ENCODE measurements around the gene RASAL2.
A peak's percentile ranks its signal among the peaks of the same experiment; 100 is the strongest.

Gene RASAL2

DNA sequence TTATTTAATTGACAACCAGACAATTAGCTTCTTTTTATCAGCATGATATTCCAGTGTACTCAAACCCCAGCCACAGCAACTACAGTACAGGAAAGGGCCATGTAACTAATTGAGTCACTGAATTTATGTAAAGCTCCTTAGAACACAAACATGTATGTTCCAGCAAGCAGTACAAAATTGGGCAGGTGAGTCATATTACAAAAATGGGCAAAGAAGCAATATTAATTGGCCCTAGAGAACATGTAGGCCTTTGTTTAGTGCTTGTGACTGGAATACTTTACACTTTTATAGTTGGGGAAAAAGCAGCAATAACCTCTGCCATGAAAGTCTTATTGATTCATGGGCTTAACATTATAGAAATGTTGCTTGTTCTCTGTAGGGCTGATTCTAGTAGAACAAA lies 371.1 kb downstream of the RASAL2 start:
- H3K27me3 ChIP-seq (ENCODE audit: low read depth, low read length), result no peaks in the 10 kb centered on the region

DNA sequence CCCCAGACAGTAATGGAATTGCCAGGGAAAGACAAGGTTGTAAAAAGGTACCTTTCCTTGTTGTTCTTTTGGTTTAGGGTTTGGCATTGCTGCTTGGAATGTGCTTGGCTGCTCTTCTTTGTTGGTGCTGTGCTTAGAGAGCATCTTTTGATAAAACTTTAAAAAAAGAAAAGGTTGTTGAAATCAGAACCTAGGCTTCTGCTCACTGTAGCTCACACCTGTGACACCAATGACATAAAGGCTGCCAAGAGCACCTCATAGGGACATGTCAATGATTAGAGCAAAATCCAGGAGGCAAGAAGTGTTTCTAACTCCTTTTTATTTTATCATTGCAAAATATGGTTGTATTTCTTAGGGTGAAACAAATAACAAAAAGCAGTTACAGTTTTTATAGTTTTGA lies 373.9 kb downstream of the RASAL2 start:
- Histone ChIP-seq H3K27ac (ENCODE audit: low read length) (no peak overlapping the region), H4K20me1 (ENCODE audit: insufficient read depth, low read length) (no peaks in the 10 kb centered on the region), H3K4me3 (ENCODE audit: low read length) (no peak overlapping the region), H3K36me3 (replicated peaks; ENCODE audit: low read depth, low read length) (peaks cover 5% of the 10 kb centered on the region), H3K9me3 (ENCODE audit: insufficient read depth, low read length) (no peaks in the 10 kb centered on the region), H3K4me2 (ENCODE audit: low read length) (no peak overlapping the region), H3K79me2 (ENCODE audit: low read length) (no peaks in the 10 kb centered on the region), H3K9ac (ENCODE audit: low read length) (no peak overlapping the region), H3K27me3 (ENCODE audit: low read depth, low read length) (no peaks in the 10 kb centered on the region), H2AFZ (ENCODE audit: low read depth, low read length) (no peak overlapping the region), H3K4me1 (ENCODE audit: low read length) (peaks cover 54% of the 10 kb centered on the region)
- TF ChIP-seq, protein P1, sequence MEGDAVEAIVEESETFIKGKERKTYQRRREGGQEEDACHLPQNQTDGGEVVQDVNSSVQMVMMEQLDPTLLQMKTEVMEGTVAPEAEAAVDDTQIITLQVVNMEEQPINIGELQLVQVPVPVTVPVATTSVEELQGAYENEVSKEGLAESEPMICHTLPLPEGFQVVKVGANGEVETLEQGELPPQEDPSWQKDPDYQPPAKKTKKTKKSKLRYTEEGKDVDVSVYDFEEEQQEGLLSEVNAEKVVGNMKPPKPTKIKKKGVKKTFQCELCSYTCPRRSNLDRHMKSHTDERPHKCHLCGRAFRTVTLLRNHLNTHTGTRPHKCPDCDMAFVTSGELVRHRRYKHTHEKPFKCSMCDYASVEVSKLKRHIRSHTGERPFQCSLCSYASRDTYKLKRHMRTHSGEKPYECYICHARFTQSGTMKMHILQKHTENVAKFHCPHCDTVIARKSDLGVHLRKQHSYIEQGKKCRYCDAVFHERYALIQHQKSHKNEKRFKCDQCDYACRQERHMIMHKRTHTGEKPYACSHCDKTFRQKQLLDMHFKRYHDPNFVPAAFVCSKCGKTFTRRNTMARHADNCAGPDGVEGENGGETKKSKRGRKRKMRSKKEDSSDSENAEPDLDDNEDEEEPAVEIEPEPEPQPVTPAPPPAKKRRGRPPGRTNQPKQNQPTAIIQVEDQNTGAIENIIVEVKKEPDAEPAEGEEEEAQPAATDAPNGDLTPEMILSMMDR (IDR thresholded peaks at IDR 0.05; ENCODE audit: low read depth, low read length), result no peak
- TF ChIP-seq EZH2phosphoT487 (IDR thresholded peaks at IDR 0.05; ENCODE audit: low read depth), result no peak

More for the DNA sequence above, 371.1 kb downstream of the RASAL2 start:
- no peak overlapping the region for H3K9ac ChIP-seq (ENCODE audit: low read length)
- peaks cover 5% of the 10 kb centered on the region for H3K36me3 ChIP-seq (replicated peaks; ENCODE audit: low read depth, low read length)
- H2AFZ ChIP-seq (ENCODE audit: low read depth, low read length), result no peak overlapping the region
- no peak overlapping the region for H3K4me2 ChIP-seq (ENCODE audit: low read length)
- H3K4me3 ChIP-seq (ENCODE audit: low read length), result no peak overlapping the region
- no peaks in the 10 kb centered on the region for H3K9me3 ChIP-seq (ENCODE audit: insufficient read depth, low read length)
- peaks cover 30% of the 10 kb centered on the region for H3K4me1 ChIP-seq (ENCODE audit: low read length)
- H3K27ac ChIP-seq (ENCODE audit: low read length), result no peak overlapping the region
- H3K79me2 ChIP-seq (ENCODE audit: low read length), result no peaks in the 10 kb centered on the region
- no peaks in the 10 kb centered on the region for H4K20me1 ChIP-seq (ENCODE audit: insufficient read depth, low read length)
- TF ChIP-seq, protein P1 (IDR thresholded peaks at IDR 0.05; ENCODE audit: low read depth, low read length), result no peak
- no peak for TF ChIP-seq EZH2phosphoT487 (IDR thresholded peaks at IDR 0.05; ENCODE audit: low read depth)

DNA sequence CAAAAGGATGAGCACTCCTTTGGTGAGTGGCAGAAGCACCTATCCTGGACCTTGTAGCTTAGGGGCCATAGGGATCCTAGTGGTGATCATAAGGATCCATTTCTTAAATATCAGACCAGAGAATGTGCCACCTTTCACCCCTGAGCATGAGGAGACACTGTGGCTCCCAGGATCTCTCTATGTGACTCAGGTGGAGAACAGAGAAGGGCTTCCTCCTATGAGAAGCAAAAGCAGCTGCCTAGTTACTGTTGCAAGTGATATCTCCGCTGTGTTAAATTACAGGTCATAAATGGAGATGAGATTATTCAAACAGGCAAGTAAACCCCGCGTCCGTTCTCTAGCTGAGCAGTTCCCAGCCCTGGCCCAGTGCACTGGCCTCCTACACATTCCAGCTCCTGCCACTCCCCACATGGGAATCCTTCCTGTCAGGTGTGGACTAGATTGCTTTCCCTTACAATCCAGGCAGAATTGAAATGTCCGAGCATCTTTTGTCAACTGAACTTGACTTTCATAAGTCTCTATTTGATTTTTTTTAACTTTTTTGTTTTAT lies 376.6 kb downstream of the RASAL2 start:
- Histone ChIP-seq H3K4me3 (ENCODE audit: low read length) (no peak overlapping the region), H3K79me2 (ENCODE audit: low read length) (no peaks in the 10 kb centered on the region), H4K20me1 (ENCODE audit: insufficient read depth, low read length) (no peaks in the 10 kb centered on the region), H3K36me3 (replicated peaks; ENCODE audit: low read depth, low read length) (peaks cover 5% of the 10 kb centered on the region), H3K9ac (ENCODE audit: low read length) (no peak overlapping the region), H2AFZ (ENCODE audit: low read depth, low read length) (no peak overlapping the region), H3K9me3 (ENCODE audit: insufficient read depth, low read length) (no peaks in the 10 kb centered on the region), H3K4me1 (ENCODE audit: low read length) (peaks cover 33% of the 10 kb centered on the region), H3K27me3 (ENCODE audit: low read depth, low read length) (no peaks in the 10 kb centered on the region), H3K4me2 (ENCODE audit: low read length) (peak overlapping the region; percentile 18; the same call in 1 of the 2 replicates), H3K27ac (ENCODE audit: low read length) (no peak overlapping the region)
- TF ChIP-seq, protein P1 (IDR thresholded peaks at IDR 0.05; ENCODE audit: low read depth, low read length), result no peak
- no peak for TF ChIP-seq EZH2phosphoT487 (IDR thresholded peaks at IDR 0.05; ENCODE audit: low read depth)

DNA sequence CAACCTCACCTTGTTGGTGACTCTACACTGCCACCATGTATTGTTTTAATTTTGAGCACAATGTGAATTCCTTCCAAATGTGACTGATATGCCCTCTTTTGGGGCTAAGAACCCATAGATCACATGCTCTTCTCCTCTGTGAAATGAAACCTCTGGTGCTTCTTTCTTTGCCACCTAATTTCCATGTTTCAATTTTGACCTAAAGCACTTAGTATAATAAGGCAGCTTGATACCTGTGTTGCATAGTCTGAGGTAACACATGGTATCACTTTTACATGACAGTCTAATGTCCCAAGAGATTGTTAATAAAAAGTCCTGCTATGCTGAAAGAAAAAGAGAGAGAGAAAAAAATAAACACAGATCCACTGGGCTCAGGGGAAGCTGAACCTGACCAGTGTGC lies 378.6 kb downstream of the RASAL2 start:
- no peak overlapping the region for H3K4me3 ChIP-seq (ENCODE audit: low read length)
- no peak overlapping the region for H3K27ac ChIP-seq (ENCODE audit: low read length)
- TF ChIP-seq, protein P1 (IDR thresholded peaks at IDR 0.05; ENCODE audit: low read depth, low read length), result peak; percentile 26; the same call in 1 of the 2 replicates
- no peak for TF ChIP-seq EZH2phosphoT487 (IDR thresholded peaks at IDR 0.05; ENCODE audit: low read depth)
- peaks cover 4% of the 10 kb centered on the region for H3K36me3 ChIP-seq (replicated peaks; ENCODE audit: low read depth, low read length)
- peaks cover 27% of the 10 kb centered on the region for H3K4me1 ChIP-seq (ENCODE audit: low read length)
- no peak overlapping the region for H2AFZ ChIP-seq (ENCODE audit: low read depth, low read length)
- no peaks in the 10 kb centered on the region for H3K27me3 ChIP-seq (ENCODE audit: low read depth, low read length)
- H3K9ac ChIP-seq (ENCODE audit: low read length), result no peak overlapping the region
- H3K4me2 ChIP-seq (ENCODE audit: low read length), result peak overlapping the region; percentile 46
- no peaks in the 10 kb centered on the region for H3K79me2 ChIP-seq (ENCODE audit: low read length)
- H4K20me1 ChIP-seq (ENCODE audit: insufficient read depth, low read length), result no peaks in the 10 kb centered on the region
- H3K9me3 ChIP-seq (ENCODE audit: insufficient read depth, low read length), result no peaks in the 10 kb centered on the region
